Measurements from ENCODE around the gene CDH20. TPM values are rescaled to one million over a fixed set of nuclear protein-coding genes. Genes with fewer than 3 reads are reported as not detected.

Gene CDH20
- total RNA-seq, 3 donors from 2014 or later: not detected

GRCh38 chr18:61543518-61543917 is 210.3 kb downstream of the CDH20 start:
- DNase-seq (no peak), ATAC-seq (no peak)
- no peak for TF ChIP-seq CTCF (IDR thresholded peaks at IDR 0.05)
- Histone ChIP-seq H3K9me3 (no peaks in the 10 kb centered on the region), H3K4me1 (ENCODE audit: low read depth) (no peaks in the 10 kb centered on the region), H3K4me3 (no peak overlapping the region), H3K36me3 (ENCODE audit: low read depth) (no peaks in the 10 kb centered on the region)
- intact Hi-C loops (cut with DNase I, micrococcal nuclease): no loop called here

GRCh38 chr18:61544178-61544577 is 210.9 kb downstream of the CDH20 start:
- intact Hi-C loops (cut with DNase I, micrococcal nuclease): no loop called here
- TF ChIP-seq CTCF (IDR thresholded peaks at IDR 0.05): no peak
- no peaks in the 10 kb centered on the region for H3K4me1 ChIP-seq (ENCODE audit: low read depth)
- H3K4me3 ChIP-seq: no peak overlapping the region
- DNase-seq (no peak), ATAC-seq (no peak)
- no peaks in the 10 kb centered on the region for H3K9me3 ChIP-seq
- H3K36me3 ChIP-seq (ENCODE audit: low read depth): no peaks in the 10 kb centered on the region

GRCh38 chr18:61545281-61546245 is 212.3 kb downstream of the CDH20 start:
- intact Hi-C loops (cut with DNase I, micrococcal nuclease): no loop called here
- no peak overlapping the region for H3K4me3 ChIP-seq
- no peaks in the 10 kb centered on the region for H3K4me1 ChIP-seq (ENCODE audit: low read depth)
- TF ChIP-seq CTCF (IDR thresholded peaks at IDR 0.05): no peak
- no peaks in the 10 kb centered on the region for H3K9me3 ChIP-seq
- ATAC-seq (peak; percentile 71), DNase-seq (peak in 1 of 3 donors; percentile 26)
- H3K36me3 ChIP-seq (ENCODE audit: low read depth): no peaks in the 10 kb centered on the region

GRCh38 chr18:61546590-61546989 is 213.4 kb downstream of the CDH20 start:
- Histone ChIP-seq H3K9me3 (no peaks in the 10 kb centered on the region), H3K4me3 (no peak overlapping the region), H3K36me3 (ENCODE audit: low read depth) (no peaks in the 10 kb centered on the region), H3K4me1 (ENCODE audit: low read depth) (no peaks in the 10 kb centered on the region)
- ATAC-seq (no peak), DNase-seq (no peak)
- intact Hi-C loops (cut with DNase I, micrococcal nuclease): no loop called here
- TF ChIP-seq CTCF (IDR thresholded peaks at IDR 0.05): no peak

GRCh38 chr18:61549416-61549815 is 216.2 kb downstream of the CDH20 start:
- DNase-seq (no peak), ATAC-seq (no peak)
- Histone ChIP-seq H3K4me3 (no peak overlapping the region), H3K9me3 (no peaks in the 10 kb centered on the region), H3K36me3 (ENCODE audit: low read depth) (no peaks in the 10 kb centered on the region), H3K4me1 (ENCODE audit: low read depth) (no peaks in the 10 kb centered on the region)
- intact Hi-C loops (cut with DNase I, micrococcal nuclease): no loop called here
- TF ChIP-seq CTCF (IDR thresholded peaks at IDR 0.05): no peak
